RPMI7951 (cell line): ENCODE data around the gene BICD1. TPM values are rescaled to one million over a fixed set of nuclear protein-coding genes. Genes with fewer than 3 reads are reported as not detected.
"Not testable (repeated sequence)": the region's sequence is repeated elsewhere in the genome, so short reads cannot be mapped to it uniquely, and the experiment has no call there.

Source experiments
- DNase-seq: peaks from one replicate; pipeline ENCODE4 v3.0.0-alpha.2; 2012; ENCODE audit warnings: low read depth
- total RNA-seq: library from RNA; depleted of rRNA; stranded (reverse); fragments of >200 nt; shearing (Covaris generic); gene quantifications from 2 replicates; pipeline ENCODE4 v1.2.3, GENCODE V29; 2014

BICD1 gene
- total RNA-seq, 1 experiment from 2014 or later, result 15.1 TPM

DNA sequence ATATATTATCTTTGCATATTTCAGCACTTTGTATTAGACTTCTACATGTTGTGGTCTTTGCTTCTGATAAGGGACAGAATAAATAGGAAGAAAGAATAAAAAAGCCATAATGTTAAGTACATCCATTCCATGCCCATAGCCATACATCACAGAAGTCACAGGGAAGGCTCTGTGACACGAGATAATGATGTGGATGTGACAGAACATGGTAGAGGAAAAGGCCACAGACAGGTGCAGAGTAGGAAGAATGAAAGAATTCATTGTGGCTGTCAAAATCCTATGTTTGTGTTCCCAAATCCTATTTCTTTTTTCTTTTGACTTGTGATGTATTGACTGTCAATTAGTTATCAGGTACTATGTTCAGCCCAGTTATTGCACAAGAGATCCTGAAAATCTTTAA lies 38.4 kb downstream of the BICD1 start:
- DNase-seq, result no peak

DNA sequence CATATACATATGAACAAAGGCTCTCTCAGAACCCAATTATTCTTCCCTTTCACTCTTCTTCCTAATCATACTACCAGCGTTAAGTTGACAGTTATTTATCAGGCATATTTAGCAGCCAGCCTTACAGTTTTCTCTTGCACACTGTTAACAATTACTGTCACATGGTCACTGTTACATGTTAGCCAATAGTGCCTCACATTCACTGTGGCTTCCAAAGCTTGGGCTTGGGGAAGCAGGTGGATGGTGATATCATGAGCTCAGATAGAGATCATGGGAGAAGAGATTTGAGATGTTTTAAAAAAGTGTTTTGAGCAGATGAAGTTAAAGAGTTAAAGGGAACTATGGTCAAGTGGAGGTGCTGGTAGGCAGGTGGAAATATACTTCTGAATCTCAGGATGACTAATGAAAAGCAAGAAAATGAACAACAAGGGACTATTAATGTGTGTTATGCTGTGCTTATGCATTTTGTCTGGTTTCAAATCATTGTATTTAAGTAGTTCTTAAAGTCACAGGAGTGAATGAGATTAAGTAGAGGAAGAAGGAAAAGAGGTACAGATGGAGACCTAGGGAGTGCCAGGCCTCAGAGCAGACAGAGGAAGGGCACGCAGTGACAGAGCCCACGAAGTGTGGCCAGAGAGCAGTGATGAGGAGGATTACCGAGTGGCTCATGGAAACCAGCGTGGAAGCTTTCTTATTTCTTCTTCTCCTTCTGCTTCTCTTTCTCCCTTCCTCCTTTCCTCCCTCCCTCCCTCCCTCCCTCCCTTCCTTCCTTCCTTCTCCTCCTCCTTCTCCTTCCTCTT lies 39.6 kb downstream of the BICD1 start:
- DNase-seq, result no peak

DNA sequence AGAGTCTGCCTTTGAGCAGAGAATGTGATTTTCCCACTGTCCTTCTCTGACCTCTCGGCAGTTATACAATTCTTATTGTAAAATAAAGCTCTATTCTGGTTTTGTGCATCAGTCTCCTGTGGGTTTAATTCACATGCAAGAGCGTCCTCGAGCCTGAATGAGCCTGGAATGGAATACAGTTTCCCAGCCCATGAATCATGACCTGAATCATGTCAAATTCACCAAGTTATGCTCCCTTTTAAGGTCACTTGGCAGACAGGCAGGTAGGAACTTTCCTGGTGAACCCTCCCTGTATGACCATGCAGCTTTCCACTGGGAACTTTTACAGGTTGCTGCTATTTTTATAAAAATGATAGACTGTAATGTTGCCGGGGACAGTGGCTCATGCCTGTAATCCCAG lies 41.7 kb downstream of the BICD1 start:
- DNase-seq, result no peak

DNA sequence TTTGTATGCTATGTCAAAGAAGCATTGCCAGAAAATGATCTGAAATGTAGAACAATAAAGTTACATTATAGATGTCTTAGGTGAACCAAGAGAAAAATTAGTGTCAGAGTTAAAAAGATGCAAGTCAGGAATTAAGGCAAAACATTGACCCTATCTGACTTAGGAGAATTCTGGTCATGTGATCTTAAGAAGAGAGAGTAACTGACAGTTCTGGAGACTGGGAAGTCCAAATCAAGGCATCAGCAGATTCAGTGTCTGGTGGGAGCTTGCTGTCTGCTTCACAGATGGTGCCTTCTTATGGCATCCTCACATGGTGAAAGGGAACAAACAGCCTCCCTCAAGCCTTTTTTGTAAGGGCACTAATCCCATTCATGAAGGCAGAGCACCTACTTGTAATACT lies 42.8 kb downstream of the BICD1 start:
- DNase-seq, result no peak

DNA sequence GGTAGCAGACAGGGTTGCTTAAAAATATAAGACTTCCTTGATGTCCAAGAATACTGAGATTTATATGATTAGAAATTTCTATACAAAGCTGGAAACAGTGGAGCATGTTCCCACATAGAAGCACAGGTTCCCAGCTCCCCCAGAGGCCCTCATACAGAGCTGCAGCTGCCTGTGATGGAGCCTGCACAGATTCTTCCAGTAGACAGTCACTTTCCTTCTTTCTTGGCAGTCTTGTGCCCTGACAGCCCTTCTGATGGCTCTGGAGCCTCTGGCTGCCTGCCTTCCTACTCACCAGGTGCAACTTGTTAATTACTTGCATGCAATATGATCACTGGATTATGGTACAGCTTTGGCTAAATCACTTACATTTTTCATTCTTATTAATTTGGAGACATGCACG lies 44.4 kb downstream of the BICD1 start:
- DNase-seq, result no peak

DNA sequence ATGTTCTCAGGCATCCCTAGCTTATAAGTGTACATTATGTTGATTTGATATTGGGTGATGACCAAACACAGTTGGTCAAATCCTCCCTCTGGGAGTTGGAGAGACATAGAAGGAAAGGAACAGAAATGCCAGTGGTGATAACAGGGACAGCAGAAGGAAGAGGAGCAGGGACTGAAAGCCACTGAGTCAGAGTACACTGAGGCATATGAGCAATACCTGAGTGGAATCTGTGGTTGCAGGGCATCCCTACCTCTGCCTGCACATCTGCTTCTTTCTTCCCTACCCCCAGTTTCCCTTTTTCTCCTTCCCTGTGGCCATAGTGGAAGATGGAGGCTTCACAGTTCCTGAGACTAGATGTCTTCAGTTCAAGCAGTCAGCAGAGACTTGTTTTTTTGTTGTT lies 44.9 kb downstream of the BICD1 start:
- DNase-seq, result no peak

GRCh38 chr12:32155041-32155440 lies 48.4 kb downstream of the BICD1 start:
- DNase-seq, result no peak

DNA sequence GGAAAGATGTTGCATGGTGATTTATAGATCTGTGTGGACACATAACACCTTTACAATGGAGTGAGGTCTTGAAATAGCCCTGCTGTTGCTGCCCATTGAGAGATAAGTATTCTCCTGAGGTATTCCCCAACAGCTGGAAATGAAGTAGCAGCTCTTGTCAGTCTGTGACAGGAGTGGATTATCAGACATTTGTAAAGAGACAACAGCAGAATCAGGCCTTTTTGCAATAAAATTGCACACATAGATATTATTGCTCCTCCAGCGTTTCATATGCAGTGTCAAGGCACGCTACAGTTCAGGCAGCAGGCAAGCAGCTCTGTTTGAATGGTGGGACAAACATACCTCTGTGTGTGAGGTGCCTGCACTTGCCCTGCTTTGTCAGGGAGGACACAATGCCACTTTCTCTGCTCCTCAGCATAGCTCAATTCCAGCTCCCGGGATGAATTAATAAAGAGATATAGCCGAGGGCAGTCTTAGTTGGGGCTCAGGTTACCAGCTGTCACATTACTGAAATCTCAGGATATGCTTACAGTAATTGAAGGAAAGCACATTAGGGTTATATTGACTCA lies 49.4 kb downstream of the BICD1 start:
- DNase-seq, result peak; percentile 12

GRCh38 chr12:32158525-32158924 lies 51.9 kb downstream of the BICD1 start:
- DNase-seq, result no peak

DNA sequence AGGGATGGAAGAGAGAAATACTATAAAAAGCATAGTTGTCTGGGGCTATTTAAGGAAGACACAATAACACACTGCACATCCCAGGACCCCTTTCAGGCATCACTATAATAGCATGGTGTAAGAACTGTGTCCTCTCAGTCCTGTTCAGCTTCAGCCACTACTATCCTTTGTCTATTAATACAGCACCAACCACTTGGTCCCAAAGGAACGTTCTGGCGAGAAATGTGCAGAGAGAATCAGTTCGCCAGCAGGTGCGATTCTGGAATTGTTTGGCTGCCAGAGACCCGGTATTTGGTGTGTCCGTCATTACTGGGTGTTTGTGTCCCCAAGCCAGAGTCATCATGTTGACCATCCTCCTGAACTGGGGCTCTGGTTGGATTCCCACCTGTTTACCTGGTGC lies 52.7 kb downstream of the BICD1 start:
- no peak for DNase-seq

- no peak for DNase-seq
Observed at GRCh38 chr12:32159925-32160324, 53.3 kb downstream of the BICD1 start.

- DNase-seq, result no peak
Observed at GRCh38 chr12:32161058-32161457, 54.4 kb downstream of the BICD1 start.

GRCh38 chr12:32163596-32163995 lies 56.9 kb downstream of the BICD1 start:
- no peak for DNase-seq

GRCh38 chr12:32166510-32166909 lies 59.9 kb downstream of the BICD1 start:
- no peak for DNase-seq

- no peak for DNase-seq
Observed at GRCh38 chr12:32170437-32170998, 63.9 kb downstream of the BICD1 start.

DNA sequence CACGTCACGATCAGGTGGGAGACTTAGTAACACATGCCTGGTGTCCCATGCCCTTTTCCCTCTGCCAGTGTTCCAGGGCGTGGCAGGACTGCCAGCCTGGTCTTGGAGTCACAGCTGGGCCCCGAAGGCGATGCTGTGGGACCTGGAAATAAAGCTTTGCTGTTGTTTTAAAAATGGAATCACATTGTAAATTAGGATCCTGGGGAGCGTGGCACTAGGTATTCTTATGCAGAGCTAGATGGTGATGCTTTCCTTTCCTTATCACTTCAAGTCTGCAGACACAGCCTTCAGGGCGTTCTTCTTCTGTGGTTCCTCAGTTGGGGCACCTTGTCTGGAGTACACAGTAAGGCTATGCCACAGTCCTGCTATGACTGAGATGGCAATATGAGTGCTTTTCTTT lies 64.6 kb downstream of the BICD1 start:
- no peak for DNase-seq

DNA sequence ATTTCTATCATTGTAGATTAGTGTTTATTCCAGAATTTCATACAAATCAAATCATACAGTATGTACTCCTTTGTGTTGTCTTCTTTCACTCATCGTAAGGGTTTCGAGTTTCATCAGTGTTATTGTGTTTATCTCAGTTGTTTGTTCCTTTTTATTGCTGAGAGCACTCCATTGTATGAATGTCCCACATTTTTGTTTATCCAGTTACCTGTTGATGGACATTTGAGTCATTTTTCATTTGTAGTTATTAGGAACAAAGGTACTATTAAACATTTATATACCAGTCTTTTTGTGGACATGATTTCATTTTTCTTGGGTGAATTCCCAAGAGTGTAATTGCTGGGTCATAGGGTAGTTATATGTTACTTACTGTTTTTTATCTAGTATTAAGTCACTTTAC lies 70.0 kb downstream of the BICD1 start:
- no peak for DNase-seq

- no peak for DNase-seq
Observed at GRCh38 chr12:32178341-32179010, 71.8 kb downstream of the BICD1 start.

DNA sequence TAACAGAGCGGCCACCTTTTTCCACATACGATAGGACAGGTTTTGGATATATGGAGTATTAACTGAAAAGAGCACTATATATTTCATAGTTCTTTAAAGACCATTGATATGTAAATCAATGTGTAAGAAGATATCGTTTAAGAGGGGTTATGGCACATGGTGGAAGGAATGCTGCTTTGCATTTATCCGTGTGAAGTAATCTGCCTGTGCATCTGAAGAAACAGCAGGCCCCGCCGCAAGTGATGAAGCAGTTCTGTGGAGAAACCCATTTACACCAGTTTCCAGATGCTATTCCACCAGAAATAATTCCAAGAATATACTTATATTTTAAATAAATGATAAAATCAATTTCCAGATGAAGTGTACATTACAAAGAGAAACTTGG lies 72.4 kb downstream of the BICD1 start:
- DNase-seq, result no peak

DNA sequence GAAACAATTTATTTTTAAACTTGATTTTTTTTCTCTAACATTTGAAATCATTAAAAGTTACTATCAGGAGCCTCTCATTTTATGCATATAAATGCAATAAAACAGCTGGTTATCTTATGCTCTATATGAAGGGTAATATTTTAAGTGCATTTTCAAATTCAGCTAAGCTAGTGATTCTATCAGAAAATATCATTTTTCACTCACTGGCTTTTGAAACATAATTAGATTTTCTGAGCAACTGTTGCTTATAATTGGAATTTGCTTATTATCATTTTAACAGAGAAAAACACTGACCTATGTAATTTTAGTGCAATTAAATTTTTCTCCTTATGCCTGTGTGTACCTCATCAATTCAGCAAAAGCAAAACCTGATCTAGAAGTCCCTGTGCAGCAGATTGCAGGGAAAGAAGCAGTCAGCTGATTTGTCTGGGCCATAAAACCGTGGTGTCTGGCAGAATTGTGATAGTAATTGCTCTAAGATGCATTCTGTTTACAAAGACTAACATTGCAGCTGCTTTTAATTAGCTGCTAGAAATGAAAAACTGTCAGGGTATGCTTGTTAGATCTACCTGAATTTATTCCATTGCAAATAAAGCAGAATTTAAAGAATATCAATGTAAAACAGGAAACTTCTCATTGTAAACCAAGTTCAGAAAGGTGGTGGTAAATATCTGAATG lies 75.0 kb downstream of the BICD1 start:
- no peak for DNase-seq

- peak; percentile 49 for DNase-seq
Observed at GRCh38 chr12:32183650-32184049, 77.0 kb downstream of the BICD1 start.

GRCh38 chr12:32187127-32187526 lies 80.5 kb downstream of the BICD1 start:
- DNase-seq, result not testable (repeated sequence)
